CD1c-positive myeloid dendritic cell (primary cell): ENCODE data around the gene GYG2.

Source experiments
- DNase-seq: peaks from one replicate; pipeline ENCODE4 v3.0.0-alpha.2; 2016; ENCODE audit errors: extremely low spot score

GYG2 gene

DNA sequence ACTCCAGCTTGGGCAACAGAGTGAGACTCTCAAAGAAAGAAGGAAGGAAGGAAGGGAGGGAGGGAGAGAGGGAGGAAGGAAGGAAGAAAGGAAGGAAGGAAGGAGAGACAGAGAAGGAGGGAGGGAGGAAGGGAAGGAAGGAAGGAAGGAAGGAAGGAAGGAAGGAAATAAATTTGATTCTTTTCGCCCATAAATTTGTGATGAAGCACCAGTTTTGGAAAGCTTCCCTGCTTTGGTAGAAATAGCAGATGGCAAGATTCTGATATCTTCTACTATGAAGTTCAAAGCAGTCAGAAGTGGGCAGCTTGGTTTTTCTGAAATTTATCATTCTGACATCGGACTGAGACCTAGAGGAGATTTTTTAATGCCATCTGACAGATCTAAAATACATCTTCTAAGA is 11.7 kb upstream of the GYG2 start:
- DNase-seq = no peak

- DNase-seq = no peak
These were observed 9.2 kb upstream of the GYG2 start for GRCh38 chrX:2819345-2820135.

GRCh38 chrX:2820136-2820771 is 8.5 kb upstream of the GYG2 start:
- no peak for DNase-seq

DNA sequence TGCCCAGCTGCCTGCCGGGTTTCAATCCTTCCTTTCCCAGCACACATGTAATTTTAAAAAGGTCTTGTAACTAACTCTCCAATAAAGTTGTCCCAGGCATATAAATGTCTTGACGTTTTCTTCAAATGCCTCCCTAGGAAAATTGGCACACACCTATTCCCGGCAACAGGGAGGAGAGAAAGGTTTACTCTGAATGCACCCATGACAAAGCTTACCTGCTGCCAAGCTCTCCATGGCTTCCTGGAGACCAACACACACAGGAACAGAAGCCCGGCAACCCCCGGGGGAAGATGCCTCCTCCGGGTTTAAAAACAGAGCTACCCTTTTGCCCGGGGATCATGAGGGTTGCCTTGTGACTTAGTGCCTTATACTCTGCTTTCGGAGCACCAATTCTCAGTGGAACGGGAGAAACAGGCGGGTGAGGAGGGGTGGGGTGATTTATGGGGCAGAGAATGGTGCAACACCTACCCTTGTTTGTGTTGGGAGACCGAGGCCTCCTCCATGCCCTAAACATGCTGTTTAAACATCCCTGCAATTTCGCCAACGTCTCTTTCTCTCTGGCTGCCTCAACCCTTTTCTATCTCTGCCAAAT is 4.8 kb upstream of the GYG2 start:
- no peak for DNase-seq

GRCh38 chrX:2824886-2825285 is 3.8 kb upstream of the GYG2 start:
- no peak for DNase-seq

DNA sequence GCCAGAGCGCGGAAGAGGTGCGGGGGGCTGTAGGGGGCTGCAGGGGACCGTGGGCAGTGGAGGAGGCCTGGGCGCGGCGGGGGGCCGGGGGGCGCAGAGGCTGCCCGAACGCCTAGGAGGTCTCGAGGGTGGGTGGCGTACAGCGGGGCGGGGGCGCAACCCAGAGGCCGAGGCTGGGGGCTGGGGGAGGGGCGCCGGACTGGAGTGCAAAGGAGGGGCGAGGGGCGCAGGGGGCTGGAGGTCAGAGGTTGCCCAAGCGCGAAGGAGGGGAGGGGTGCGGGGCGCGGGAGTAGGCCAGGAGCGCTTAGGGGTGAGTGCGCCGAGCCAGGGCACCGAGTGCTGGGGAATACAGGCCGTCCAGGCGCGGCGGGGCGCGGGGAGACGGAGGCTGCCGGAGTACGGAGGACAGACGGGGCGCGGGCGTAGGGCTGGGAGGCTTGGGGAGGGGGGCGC is 255 bp downstream of the GYG2 start:
- DNase-seq = no peak

- no peak for DNase-seq
These were observed 928 bp downstream of the GYG2 start for GRCh38 chrX:2829469-2830246.

DNA sequence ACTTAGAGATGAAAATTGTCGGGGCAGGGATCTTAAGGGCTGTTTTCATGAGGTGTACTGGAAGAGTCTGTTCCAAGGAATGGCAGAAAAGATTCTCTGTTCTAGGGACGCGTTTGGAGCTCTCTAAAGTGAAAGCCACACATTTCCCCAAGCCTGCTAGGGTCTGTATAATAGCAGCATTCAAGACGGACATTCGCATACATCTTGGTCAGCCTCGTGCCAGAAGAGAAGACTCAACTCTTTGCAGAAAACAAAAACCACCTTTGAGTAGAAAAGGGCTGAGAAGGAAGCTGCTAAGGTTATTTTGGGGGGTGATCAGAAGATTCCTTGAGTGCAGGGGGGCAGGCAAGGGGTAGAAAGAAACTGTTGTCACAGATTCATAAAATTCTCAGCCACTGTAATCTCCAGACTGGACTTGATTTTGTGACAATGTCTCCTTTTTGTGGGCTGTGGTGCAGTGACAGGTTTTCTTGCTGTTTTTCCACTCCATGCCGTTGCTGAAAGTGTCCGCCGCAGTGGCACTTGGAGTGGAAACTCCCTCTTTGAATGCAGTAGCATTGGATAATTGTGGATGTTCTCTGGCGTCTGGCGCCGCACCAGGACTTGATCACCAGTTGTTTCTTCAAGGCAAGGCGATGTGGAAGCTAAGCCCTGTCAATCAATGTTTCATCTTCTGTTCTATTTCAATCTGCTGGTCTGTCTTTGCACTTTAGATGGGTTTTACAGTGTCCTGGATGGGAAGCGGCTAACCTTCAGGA is 2.9 kb downstream of the GYG2 start:
- DNase-seq = no peak

DNA sequence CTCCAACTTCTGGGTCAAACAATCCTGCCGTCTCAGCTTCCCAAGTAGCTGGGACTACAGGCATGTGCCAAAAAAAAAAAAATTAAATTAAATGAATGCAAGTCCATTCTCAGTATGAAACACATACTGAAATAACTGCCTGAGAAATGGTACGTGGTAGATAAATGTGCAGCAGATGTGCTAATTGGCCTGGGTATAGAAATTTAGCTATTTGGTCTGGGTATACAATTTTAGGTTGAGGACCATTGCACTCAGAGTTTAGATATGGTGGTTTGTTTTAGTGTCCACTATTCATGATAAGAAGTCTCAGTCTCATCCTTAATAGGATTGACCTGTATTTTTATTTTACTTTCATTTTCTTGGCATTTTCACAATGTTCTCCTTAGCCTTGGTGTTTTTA is 9.2 kb downstream of the GYG2 start:
- DNase-seq = no peak

DNA sequence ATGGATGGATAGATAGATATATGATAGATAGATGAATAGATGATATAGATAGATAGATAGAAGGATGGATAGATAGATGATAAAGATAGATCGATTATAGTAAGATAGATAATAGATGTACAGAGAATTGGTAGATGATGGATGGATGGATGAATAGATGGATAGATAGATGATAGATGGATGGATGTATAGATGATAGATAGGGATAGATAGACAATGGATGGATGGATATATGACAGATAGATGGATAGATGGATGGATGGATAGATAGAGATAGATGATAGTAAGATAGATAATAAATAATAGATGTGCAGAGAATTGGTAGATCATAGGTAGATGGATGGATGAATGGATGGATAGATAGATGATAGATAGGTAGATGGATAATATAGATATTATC is 12.2 kb downstream of the GYG2 start:
- DNase-seq = no peak

DNA sequence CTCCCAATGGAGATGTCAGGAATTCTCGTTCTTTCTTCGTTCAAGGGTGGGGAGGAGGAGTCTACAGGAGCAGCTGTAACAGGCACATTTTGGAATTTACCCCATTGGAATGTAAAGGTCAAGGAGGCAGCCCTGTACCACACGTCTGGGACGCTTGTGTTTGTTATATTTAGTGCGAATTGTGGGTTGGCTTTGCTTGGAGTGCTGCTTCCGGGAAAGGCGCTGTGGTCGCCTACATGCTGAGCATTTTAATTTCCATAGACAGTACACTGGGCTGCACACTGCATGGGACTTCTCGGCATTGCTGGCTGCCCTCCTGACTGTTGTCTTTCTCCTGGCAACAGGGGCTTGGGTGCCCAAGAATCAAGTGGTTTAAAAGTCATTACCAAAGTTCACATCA is 12.8 kb downstream of the GYG2 start:
- no peak for DNase-seq

DNA sequence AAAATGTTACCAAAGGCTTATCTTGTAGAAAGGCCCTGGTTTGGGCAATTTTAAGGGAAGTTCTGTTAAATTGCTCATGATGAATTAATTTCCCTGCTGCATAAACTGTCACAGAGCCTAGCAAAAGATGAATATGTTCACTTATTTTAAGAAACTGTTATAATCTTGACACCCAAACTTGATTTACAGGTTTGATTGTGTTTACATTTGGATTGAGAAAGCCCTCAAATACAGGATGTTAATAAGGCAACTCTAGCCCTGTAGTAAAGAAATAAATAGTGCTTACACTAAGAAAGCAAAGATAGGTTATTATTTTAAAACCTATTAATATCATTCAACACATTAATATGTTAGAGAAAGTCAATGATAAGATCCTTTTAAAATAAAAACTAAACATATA is 18.3 kb downstream of the GYG2 start:
- DNase-seq = no peak

DNA sequence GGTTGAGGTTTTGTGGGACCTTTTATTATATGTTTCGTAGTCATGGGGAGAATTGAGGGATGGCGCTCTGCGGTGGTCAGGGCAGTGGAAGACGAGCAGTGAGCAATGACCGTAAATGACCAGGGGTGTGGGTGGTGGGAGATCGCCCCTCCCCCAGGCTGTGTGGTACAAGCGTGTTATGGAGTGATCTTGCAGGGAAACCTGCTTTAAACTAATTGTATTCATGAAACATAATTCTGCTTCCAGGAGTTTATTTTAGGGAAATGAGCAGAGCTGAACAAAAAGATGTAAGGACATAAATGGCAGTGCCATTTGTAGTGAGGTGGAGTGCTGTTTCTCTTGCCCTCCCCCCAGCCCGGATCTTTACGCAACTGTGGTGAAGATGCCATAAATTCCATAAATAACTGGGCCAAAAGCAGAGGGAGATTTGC is 20.2 kb downstream of the GYG2 start:
- no peak for DNase-seq

DNA sequence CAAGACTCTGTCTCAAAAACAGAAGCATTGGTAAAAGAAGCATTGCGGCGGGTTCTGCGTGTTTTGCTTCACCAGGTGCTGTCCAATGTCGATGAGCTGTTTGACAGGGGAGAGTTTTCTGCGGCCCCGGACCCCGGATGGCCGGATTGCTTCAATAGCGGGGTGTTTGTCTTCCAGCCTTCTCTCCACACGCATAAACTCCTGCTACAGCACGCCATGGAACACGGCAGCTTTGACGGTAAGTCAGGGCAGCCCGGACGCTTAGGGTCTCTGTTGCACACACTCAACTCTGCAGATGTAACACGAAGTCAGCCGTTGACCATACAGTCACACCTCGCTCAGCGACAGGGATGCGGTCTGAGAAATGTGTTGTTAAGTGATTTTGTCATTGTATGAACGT is 26.2 kb downstream of the GYG2 start:
- DNase-seq = no peak

DNA sequence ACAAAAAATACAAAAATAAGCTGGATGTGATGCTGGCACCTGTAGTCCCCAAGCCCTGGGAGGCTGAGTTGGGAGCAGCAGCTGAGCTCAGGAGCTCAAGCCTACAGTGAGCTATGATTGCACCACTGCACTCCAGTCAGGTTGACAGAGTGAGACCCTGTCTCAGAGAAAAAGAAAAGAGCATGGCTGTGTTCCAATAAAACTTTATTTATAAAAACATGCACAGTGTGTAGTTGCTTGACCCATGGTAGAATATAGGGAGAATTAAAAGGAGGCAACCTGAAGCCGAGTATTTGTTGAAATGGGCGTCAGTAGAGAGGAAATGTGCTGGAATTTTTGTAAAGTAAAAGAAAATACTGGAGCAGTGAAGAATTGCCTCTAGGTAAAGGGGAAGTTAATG is 27.0 kb downstream of the GYG2 start:
- DNase-seq = no peak

- DNase-seq = no peak
These were observed 28.8 kb downstream of the GYG2 start for GRCh38 chrX:2857566-2857965.

DNA sequence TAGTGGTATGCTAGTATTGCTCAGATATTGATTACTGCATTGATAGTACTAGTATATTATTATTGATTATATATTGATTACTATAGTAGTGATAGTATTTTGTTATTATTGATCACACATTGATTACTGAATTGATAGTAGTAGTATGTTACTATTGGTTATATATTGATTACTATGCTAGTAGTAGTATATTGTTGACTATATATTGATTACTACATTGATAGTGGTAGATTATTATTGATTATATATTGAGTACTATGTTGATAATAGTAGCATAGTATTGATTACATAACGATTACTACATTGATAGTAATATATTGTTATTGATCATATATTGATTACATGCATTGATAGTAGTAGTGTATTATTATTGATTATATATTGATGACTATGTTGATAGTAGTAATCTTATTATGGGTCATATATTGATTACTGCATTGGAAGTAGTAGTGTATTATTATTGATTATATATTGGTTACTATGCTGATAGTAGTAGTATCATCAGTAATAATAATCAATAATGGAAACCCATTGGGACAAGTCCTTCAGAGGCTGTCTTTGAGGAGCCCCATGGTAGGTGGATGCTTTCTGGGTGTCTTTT is 30.6 kb downstream of the GYG2 start:
- no peak for DNase-seq

DNA sequence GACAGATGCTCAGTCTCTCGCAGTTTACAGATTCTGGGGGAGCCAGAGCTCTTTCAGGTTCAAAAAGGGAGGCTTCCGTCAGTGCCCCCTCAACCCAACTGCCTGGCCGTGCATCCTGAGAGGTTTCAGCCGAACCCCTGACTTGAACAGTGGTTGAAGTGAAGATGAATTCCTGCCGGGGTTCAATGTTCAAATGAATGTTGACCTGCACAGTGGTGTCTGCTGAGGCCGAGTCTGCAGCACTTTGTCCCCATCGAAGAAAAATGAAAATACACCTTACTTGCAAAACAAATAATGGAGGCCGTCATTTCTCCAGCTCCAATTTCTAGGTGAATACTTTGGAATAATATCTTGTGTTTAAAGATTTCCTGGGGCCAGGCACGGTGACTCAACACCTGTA is 33.7 kb downstream of the GYG2 start:
- DNase-seq = no peak

DNA sequence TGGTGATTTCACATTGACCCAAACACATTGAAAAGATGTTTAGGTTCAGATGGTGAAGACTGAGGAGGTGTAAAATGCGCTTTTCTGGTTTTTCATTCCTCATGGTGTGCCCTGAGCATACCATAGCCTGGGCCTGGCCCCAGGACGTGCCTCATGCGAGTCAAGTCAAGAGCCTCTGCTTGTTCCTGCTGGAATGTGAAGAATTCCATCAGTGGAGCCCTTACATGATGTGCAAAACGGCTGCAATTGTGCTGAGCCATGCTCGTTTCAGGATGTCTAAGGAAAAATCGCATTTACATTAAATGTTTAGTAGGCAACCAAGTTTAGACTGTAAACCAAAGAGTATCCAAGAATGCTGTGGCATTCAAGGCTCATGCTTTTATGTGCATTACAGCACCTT is 34.9 kb downstream of the GYG2 start:
- no peak for DNase-seq

DNA sequence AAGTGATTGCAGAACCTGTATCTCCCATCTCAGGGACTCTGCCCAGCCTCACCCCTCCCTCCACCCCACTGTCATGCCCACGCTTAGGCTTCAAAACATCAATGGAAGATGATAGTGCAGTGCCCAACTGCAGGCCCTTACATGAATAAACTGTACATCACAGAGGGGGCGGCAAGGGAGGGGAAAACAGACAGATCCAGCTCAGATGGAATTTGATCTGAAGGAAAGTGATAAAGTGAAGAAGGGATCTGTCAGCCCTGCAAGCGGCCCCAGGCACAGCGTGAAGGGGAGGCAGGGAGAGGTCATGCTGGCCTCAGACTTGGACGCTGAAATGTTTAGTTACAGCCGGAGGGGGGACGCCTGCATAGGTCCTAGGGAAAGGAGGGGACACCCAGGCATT is 38.5 kb downstream of the GYG2 start:
- DNase-seq = no peak

DNA sequence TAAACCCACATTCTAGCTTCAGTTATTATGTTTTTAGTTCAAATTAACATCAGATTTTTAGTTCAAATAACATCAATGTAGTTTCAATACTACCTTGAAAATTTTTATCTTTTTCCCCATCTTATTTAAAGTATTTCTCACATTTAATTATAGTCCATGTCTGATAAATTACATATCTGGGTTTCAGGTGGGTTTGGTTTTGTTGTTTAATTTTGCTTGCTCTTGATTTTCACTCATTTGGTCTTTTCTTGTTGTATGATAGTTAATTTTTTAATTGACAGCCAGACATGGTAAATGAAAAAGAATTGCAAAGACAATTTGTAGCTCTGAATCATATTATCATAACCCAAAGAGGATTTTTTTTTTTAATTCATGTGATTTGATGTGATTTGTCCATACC is 41.9 kb downstream of the GYG2 start:
- no peak for DNase-seq
